Esophagus muscularis mucosa (tissue), 4 donors: ENCODE results near the gene MAN1A2.

ENCODE experiments used
- CTCF ChIP-seq, 3 experiments: fragments of 200-600 bp in 2 of 3; fragments of 450-650 bp in 1 of 3; sonication (generic) in 2 of 3; IDR thresholded peaks; one replicate each; pipeline ENCODE4 v1.5.1; 2017 to 2019; ENCODE audit warnings: antibody characterized with exemption in 3 of 3, mild to moderate bottlenecking in 2 of 3, moderate library complexity in 1 of 3
- EP300 ChIP-seq: sonication (generic); formaldehyde crosslinking; IDR thresholded peaks from one replicate; pipeline ENCODE4 v1.6.1; 2017; ENCODE audit warnings: antibody characterized with exemption
- POLR2A ChIP-seq: fragments of 450-650 bp; IDR thresholded peaks from one replicate; pipeline ENCODE4 v1.6.1; 2017; ENCODE audit warnings: antibody characterized with exemption, moderate library complexity, mild to moderate bottlenecking, low read depth

GRCh38 chr1:117453958-117454357 lies 86.7 kb downstream of the MAN1A2 start:
- TF ChIP-seq CTCF (IDR thresholded peaks at IDR 0.05) (no peak), EP300 (no peak), POLR2A (no peak)
